Tibial nerve (tissue), 4 donors: Measurements from ENCODE around the gene OSBPL10.

Source experiments
- CTCF ChIP-seq, 5 experiments: fragments of 200-600 bp in 3 of 5; fragments of 450-650 bp in 2 of 5; sonication (generic) in 3 of 5; IDR thresholded peaks; one replicate each; pipeline ENCODE4 v1.5.1; 2016 to 2019; ENCODE audit warnings: antibody characterized with exemption in 5 of 5, mild to moderate bottlenecking in 3 of 5, moderate library complexity in 2 of 5
- EP300 ChIP-seq, 2 donors: sonication (generic); formaldehyde crosslinking; IDR thresholded peaks; one replicate each; pipeline ENCODE4 v1.6.1; 2017; ENCODE audit warnings: antibody characterized with exemption in 2 of 2, mild to moderate bottlenecking in 1 of 2

GRCh38 chr3:31696009-31696297 lies 285.1 kb downstream of the OSBPL10 start:
- TF ChIP-seq CTCF (IDR thresholded peaks at IDR 0.05) = no peak
- TF ChIP-seq EP300 (IDR thresholded peaks at IDR 0.05) = no peak
